Stimulated activated CD8-positive, alpha-beta memory T cell treated with anti-CD3 and anti-CD28 coated beads, Interleukin-12 subunit alpha, Interleukin-12 subunit beta, amount 100 ng/mL, for 24 hours (primary cell): ENCODE measurements around the gene TJP1.
"Not testable (repeated sequence)": the region's sequence is repeated elsewhere in the genome, so short reads cannot be mapped to it uniquely, and the experiment has no call there.

Source experiments
- DNase-seq: peaks from one replicate; pipeline ENCODE4 v3.0.0-alpha.2; 2020; ENCODE audit errors: extremely low read depth

Gene TJP1

GRCh38 chr15:29838352-29839010 is 16.2 kb upstream of the TJP1 start:
- DNase-seq: no peak

DNA sequence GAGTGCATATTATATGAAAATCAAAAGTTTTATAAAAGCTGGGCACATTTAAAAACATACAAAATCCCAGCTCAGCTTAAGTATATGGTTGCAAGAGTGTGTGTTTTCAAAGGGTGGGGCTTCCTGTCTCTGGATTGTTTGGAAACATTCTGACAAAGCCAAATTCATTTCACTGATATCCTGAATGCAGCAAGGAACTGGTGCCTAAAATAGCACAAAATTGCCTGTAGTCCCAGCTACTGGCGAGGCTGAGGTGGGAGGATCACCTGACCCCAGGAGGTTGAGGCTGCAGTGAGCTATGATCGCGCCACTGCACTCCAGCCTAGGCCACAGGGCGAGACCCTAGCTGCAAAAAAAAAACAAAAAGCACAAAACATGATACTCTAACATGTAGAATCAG is 13.0 kb upstream of the TJP1 start:
- no peak for DNase-seq

DNA sequence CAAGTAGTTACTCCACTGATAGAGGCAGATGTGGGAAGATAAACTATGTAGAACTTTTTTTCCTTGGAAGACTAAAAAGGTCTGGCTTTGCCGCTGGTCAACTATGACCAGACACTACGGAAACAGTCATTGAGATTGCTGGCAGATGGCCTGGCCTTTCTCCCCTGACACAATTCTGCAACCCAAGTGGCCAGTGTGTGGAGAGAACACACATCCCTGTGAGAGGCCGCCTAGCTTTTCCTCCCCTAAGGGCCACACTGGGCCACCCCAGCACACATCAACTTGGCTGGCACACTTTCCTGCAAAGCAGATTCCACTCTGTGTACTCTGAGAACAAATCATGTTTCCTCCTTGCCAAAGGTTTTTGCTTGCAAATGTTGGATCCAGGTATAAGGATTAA is 10.4 kb upstream of the TJP1 start:
- no peak for DNase-seq

- no peak for DNase-seq
Measured at GRCh38 chr15:29826908-29827820, 4.9 kb upstream of the TJP1 start.

DNA sequence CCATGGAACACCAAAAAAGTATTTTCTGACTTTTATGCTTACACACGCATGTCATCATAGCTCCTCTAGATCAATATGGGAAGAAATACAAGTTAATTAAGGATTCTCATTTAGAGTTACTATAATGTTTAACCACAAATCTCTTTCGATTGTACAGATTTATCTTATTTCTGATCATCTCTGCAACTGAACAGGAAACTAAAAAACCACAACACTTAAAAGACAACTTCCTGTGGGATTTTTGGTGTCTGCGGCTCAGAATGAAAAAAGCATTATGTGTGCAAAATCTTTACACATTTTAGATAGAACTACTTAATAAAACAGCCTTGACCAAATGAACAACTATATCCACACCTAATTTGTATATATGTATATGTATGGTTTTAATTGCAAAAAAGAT is 3.0 kb upstream of the TJP1 start:
- no peak for DNase-seq

DNA sequence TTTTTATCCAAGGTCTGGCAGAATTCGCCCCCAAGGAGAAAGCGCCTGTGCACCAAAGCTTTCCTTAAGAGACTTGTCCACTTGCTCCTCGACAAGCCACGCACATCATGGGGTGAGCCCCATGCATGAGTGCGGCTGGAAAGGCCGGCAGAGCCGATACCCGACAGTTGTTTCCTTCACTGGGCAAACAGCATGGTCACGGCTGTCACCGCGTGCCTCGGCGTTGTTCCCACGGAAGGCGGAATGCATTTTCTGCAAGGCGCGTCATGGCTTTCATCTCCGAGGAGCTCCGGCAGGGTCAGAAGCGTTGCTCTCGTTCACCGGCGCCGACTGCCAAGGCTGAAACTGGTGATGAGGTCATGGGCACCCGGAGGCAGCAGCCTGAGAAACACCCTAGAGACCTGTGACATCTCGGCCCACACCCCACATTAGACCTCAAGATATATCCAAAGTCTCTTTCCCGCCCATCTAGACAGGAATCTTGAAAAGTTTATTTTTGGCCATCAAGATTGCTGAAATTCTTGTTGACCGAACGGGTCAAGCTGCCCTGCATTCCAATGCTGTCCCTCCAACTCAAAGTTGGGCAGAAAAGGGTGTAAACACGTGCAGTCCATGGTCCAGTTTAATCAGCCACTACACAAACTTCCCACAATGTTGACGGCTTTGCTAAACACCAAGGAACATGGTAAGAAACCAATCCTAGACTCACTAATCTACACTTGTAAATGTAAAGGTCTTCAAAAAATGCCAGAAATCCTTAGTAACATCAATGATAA is 604 bp upstream of the TJP1 start:
- no peak for DNase-seq

DNA sequence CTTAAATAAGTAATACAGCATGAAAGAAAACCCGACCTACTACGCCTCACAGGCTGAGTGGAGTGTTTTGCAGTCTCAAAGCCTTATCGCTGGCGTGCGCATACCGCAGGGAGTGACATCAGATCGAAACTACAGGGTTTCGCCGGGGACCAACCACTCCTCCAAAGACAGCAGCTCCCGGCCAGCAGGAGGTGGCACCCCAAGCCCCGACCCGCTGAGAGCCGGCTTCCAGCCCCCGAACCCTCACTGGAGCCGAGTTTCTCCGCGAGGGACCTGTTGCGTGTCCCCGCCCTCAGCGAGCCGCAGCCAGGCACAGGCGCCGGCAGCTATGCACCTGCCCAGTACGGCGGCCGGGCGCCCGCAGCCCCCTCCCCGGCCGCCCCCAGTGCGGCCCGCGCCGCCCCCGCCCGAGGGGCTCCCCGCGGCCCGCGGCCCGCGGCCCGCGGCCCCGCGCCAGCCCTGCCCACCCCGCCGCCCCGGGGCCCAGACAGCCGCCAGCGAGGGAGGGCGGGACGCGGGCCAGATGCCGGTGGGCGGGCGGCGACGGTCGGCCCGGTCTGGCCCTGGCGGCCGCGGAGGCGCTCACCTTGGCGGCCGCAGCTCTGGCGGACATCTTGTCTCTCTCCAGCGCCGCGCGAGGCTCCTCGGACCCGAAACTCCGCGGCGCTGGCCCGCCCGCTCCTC is 710 bp downstream of the TJP1 start:
- no peak for DNase-seq

GRCh38 chr15:29820394-29821154 is 1.7 kb downstream of the TJP1 start:
- DNase-seq: no peak

GRCh38 chr15:29819979-29820378 is 2.3 kb downstream of the TJP1 start:
- DNase-seq: no peak

GRCh38 chr15:29818141-29818540 is 4.1 kb downstream of the TJP1 start:
- DNase-seq: no peak

DNA sequence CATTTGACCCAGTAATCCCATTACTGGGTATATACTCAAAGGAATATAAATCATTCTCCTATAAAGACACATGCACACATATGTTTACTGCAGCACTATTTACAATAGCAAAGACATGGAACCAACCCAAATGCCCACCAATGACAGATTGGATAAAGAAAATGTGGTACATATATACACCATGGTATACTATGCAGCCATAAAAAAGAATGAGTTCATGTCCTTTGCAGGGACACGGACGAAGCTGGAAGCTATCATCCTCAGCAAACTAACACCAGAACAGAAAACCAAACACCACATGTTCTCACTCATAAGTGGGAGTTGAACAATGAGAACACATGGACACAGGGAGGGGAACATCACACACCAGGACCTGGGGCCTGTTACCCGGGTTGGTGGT is 4.8 kb downstream of the TJP1 start:
- DNase-seq: not testable (repeated sequence)

- no peak for DNase-seq
Measured at GRCh38 chr15:29815000-29815710, 7.1 kb downstream of the TJP1 start.

DNA sequence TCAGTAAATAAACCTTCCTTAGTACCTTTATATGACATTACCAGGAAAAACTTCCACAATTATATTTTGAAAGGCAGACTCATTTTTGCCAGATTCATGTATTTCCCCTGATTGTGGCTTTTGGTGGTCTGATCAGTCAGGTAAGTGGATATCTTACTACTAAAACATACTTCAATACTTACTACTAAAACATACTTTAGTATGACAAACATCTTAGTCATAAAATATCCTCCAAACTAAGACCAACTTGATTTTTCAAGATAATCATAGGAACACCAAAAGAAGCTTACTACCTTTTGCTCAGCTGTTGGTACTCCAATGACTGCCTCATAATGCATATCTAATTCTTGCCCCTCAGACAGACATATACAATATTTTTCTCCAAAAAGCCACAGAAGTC is 9.3 kb downstream of the TJP1 start:
- no peak for DNase-seq

- DNase-seq: no peak
Measured at GRCh38 chr15:29812384-29812694, 9.9 kb downstream of the TJP1 start.

DNA sequence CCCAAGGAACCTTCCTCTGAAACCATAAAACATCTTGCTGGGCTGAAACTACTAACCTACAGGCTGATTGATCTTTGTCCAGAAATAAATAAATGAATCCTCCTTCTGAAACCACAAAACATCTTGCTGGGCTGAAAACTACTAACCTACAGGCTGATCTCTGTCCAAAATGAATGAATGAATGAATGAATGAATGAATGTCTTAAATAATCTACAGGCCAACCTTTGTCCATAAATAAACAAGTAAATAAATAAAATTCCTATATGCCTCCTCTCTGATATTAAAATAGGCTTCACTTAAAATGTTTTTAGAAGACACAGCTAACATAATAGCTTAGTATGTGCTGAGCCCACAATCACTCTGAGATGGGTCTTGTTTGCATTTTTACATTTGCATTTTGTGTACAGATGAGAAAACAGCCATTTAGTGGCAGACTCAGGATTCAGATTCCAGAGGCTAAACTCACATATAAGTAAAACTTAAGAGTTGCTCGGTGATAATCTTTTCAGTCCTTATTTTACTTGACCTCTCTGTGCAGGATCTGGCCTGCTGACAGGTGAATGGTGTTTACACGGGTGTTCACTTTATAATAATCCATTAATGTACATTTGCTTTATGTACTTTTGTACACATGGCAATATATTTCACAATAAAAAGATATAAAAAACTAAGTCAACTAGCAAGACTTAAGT is 10.4 kb downstream of the TJP1 start:
- no peak for DNase-seq

DNA sequence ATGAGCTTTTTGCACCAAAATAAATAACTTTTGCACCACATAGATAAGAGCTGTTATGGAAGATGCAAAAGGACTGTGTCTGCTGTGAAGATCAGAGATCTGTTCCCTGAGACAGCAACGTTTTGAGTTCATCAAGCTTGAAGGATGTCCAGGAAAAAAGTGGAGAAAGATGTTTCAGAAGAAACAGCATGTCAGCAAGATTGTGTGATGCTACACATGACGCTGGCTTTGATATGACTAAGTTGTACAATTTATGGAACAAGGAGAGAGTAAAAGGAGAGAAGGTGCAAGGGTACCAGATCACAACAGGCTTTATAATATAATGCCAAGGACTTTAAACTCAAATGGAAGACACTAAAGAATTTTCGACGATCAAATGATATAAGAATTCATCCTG is 16.6 kb downstream of the TJP1 start:
- no peak for DNase-seq

- no peak for DNase-seq
Measured at GRCh38 chr15:29805043-29805707, 17.1 kb downstream of the TJP1 start.

DNA sequence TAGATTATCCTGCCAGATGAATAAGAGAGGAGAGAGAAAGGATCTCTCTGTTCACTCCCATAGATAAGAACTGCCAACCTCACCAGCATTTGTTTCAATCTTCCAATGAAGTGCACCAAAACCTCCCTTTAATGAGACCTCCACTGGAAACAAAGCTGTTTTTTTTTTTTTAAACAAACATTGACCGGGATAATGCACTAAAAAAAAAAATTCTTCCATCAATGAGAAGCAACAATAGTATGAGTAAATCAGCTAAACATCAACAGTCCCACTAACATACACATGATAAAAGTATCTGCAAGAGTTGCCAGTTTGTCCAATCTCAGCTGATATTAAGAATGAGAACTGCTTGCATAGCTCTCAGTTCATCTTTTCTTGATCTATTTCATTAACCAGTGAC is 19.9 kb downstream of the TJP1 start:
- no peak for DNase-seq

GRCh38 chr15:29800491-29801366 is 21.5 kb downstream of the TJP1 start:
- DNase-seq: no peak
